H1 (cell line): ENCODE results near the gene GTF2F2.

Experiments
- CBX8 ChIP-seq: fragments of 300-800, 300-1000 bp; sonication (generic); IDR thresholded peaks from 2 replicates; pipeline ENCODE4 v1.7.1; 2016; ENCODE audit warnings: low read depth, low read length, borderline replicate concordance
- CTCF ChIP-seq, 3 experiments: IDR thresholded peaks; 1 replicate in 2 of 3; 2 replicates in 1 of 3; pipeline versions ENCODE4 v1.5.1 to v1.6.1; 2011; ENCODE audit warnings: low read length in 3 of 3, mild to moderate bottlenecking in 3 of 3, inconsistent platforms in 2 of 3, low read depth in 1 of 3, moderate library complexity in 1 of 3; ENCODE audit not compliant: insufficient read depth in 1 of 3; ENCODE audit errors: control extremely low read depth in 1 of 3
- POLR2AphosphoS5 ChIP-seq: IDR thresholded peaks from 2 replicates; pipeline ENCODE4 v1.6.1; 2011; ENCODE audit warnings: low read depth, low read length
- TF ChIP-seq, protein P1 (sequence below): IDR thresholded peaks from 2 replicates; pipeline ENCODE4 v1.6.1; 2012; ENCODE audit warnings: inconsistent platforms

DNA sequence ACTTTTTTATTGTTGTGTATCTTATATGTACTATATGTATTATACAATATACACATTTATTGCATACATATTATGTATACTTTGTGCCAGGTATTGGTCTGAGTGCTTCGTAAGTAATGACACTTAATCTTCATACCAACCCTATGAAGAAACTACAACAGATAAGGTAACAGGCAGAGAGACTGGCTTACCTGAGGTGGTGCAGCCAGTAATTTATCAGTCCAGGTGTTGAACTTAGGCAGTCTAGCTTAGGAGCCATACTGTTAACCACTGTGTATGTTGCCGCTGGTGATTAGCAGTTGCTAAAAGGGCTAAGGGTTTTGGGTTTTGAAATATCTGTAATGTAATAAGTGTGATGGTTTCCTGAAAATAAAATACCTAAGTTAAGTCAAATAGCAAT lies 134.1 kb downstream of the GTF2F2 start:
- TF ChIP-seq POLR2AphosphoS5 (no peak), CTCF (IDR thresholded peaks at IDR 0.05; ENCODE audit: control extremely low read depth in 1 of 3, insufficient read depth in 1 of 3, low read depth in 1 of 3, low read length in 3 of 3) (no peak), CBX8 (no peak)
- TF ChIP-seq, protein P1, sequence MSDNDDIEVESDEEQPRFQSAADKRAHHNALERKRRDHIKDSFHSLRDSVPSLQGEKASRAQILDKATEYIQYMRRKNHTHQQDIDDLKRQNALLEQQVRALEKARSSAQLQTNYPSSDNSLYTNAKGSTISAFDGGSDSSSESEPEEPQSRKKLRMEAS = no peak
